HepG2 (cell line): ENCODE results near the gene GNG12.

ENCODE experiments used
- ARNTL ChIP-seq: sonication (generic); formaldehyde crosslinking; IDR thresholded peaks from 2 replicates; pipeline ENCODE4 v1.4.0; 2020; ENCODE audit warnings: mild to moderate bottlenecking, missing genetic modification reagents
- ATF7 ChIP-seq, 2 experiments: fragments of 450-650 bp in 1 of 2; sonication (generic) in 1 of 2; formaldehyde crosslinking in 1 of 2; IDR thresholded peaks; 2 replicates each; pipeline versions ENCODE4 v1.4.0 to v1.6.1; 2016 to 2020; ENCODE audit warnings: antibody characterized with exemption in 1 of 2, mild to moderate bottlenecking in 1 of 2, missing genetic modification reagents in 1 of 2
- CREM ChIP-seq, 2 experiments: sonication (generic) in 1 of 2; formaldehyde crosslinking in 1 of 2; IDR thresholded peaks; 2 replicates each; pipeline versions ENCODE4 v1.4.0 to v1.6.1; 2016 to 2020; ENCODE audit warnings: antibody characterized with exemption in 1 of 2, mild to moderate bottlenecking in 1 of 2, missing genetic modification reagents in 1 of 2
- DPF2 ChIP-seq: sonication (generic); formaldehyde crosslinking; IDR thresholded peaks from 2 replicates; pipeline ENCODE4 v1.4.0; 2020; ENCODE audit warnings: mild to moderate bottlenecking, low read depth, missing genetic modification reagents, borderline replicate concordance
- EZH2 ChIP-seq: conservative IDR thresholded peaks from 2 replicates; pipeline ENCODE4 v1.6.1; 2012; ENCODE audit warnings: mild to moderate bottlenecking, low read depth, low read length, moderate library complexity
- HDAC2 ChIP-seq: sonication (generic); formaldehyde crosslinking; IDR thresholded peaks from 2 replicates; pipeline ENCODE4 v1.4.0; 2020; ENCODE audit warnings: missing genetic modification reagents
- JUN ChIP-seq: sonication (generic); formaldehyde crosslinking; IDR thresholded peaks from 2 replicates; pipeline ENCODE4 v1.4.0; 2020; ENCODE audit warnings: mild to moderate bottlenecking, missing genetic modification reagents
- ONECUT2 ChIP-seq: sonication (generic); formaldehyde crosslinking; IDR thresholded peaks from 2 replicates; pipeline ENCODE4 v1.4.0; 2020; ENCODE audit warnings: missing genetic modification reagents
- TRIM24 ChIP-seq: sonication (generic); formaldehyde crosslinking; IDR thresholded peaks from 2 replicates; pipeline ENCODE4 v1.8.0; 2022; ENCODE audit warnings: mild to moderate bottlenecking, missing genetic modification reagents
- ZNF121 ChIP-seq: sonication (generic); formaldehyde crosslinking; IDR thresholded peaks from 2 replicates; pipeline ENCODE4 v1.5.0; 2020; ENCODE audit warnings: mild to moderate bottlenecking, missing genetic modification reagents
- ZNF235 ChIP-seq: sonication (generic); formaldehyde crosslinking; IDR thresholded peaks from 2 replicates; pipeline ENCODE4 v1.8.1; 2023; ENCODE audit warnings: mild to moderate bottlenecking, missing genetic modification reagents, borderline replicate concordance
- TF ChIP-seq, protein P1 (sequence below): IDR thresholded peaks from 2 replicates; pipeline ENCODE4 v1.6.1; 2018; ENCODE audit warnings: missing genetic modification reagents, mild to moderate bottlenecking, missing compliant biosample characterization
- TF ChIP-seq, protein P2 (sequence below): sonication (generic); formaldehyde crosslinking; IDR thresholded peaks from 2 replicates; pipeline ENCODE4 v1.5.0; 2020; ENCODE audit warnings: mild to moderate bottlenecking, missing genetic modification reagents, moderate library complexity

DNA sequence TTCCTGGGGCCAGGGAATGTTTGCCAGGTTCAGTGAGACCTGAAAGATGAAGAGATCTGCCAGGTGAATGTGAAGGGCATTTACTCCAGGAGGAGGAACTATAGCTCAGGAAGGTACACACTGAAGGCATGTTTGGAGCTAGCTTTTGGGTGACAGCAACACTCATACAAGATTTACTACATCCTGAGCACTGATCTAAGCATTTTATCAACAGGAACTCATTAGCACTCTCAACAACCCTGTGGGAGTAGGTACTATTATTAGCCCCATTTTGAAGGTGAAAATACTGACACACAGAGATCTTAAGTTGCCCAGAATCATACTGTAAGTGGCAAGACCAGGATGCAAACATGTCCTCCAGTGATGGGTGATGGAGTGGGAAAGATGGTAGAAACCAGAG, 141.6 kb downstream of the GNG12 start:
- TF ChIP-seq ARNTL (CRISPR knock-in tag) (no peak), ATF7 (IDR thresholded peaks at IDR 0.05) (no peak), ATF7 (CRISPR knock-in tag; IDR thresholded peaks at IDR 0.05) (no peak), TRIM24 (CRISPR knock-in tag) (no peak), HDAC2 (CRISPR knock-in tag) (no peak), ZNF235 (CRISPR knock-in tag) (no peak), ZNF121 (CRISPR knock-in tag) (no peak), JUN (no peak), CREM (IDR thresholded peaks at IDR 0.05) (no peak), CREM (CRISPR knock-in tag; IDR thresholded peaks at IDR 0.05) (no peak), EZH2 (no peak), DPF2 (CRISPR knock-in tag) (no peak), ONECUT2 (CRISPR knock-in tag) (no peak)
- TF ChIP-seq, protein P1, sequence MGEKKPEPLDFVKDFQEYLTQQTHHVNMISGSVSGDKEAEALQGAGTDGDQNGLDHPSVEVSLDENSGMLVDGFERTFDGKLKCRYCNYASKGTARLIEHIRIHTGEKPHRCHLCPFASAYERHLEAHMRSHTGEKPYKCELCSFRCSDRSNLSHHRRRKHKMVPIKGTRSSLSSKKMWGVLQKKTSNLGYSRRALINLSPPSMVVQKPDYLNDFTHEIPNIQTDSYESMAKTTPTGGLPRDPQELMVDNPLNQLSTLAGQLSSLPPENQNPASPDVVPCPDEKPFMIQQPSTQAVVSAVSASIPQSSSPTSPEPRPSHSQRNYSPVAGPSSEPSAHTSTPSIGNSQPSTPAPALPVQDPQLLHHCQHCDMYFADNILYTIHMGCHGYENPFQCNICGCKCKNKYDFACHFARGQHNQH (CRISPR knock-in tag), result no peak
- TF ChIP-seq, protein P2, sequence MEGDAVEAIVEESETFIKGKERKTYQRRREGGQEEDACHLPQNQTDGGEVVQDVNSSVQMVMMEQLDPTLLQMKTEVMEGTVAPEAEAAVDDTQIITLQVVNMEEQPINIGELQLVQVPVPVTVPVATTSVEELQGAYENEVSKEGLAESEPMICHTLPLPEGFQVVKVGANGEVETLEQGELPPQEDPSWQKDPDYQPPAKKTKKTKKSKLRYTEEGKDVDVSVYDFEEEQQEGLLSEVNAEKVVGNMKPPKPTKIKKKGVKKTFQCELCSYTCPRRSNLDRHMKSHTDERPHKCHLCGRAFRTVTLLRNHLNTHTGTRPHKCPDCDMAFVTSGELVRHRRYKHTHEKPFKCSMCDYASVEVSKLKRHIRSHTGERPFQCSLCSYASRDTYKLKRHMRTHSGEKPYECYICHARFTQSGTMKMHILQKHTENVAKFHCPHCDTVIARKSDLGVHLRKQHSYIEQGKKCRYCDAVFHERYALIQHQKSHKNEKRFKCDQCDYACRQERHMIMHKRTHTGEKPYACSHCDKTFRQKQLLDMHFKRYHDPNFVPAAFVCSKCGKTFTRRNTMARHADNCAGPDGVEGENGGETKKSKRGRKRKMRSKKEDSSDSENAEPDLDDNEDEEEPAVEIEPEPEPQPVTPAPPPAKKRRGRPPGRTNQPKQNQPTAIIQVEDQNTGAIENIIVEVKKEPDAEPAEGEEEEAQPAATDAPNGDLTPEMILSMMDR (CRISPR knock-in tag), result no peak
